Transverse colon (tissue), 4 donors: ENCODE measurements around the gene CYTH2.

Experiments used
- CTCF ChIP-seq, 5 experiments: fragments of 200-600 bp in 3 of 5; fragments of 450-650 bp in 2 of 5; sonication (generic) in 3 of 5; IDR thresholded peaks; 1 replicate in 2 of 5; 2 replicates in 3 of 5; pipeline ENCODE4 v1.5.1; 2016 to 2017; ENCODE audit warnings: antibody characterized with exemption in 5 of 5, inconsistent platforms in 3 of 5, mild to moderate bottlenecking in 2 of 5, moderate library complexity in 1 of 5
- POLR2A ChIP-seq: fragments of 450-650 bp; IDR thresholded peaks from one replicate; pipeline ENCODE4 v1.6.1; 2016; ENCODE audit warnings: antibody characterized with exemption, mild to moderate bottlenecking, moderate library complexity
- POLR2AphosphoS5 ChIP-seq, 3 donors: sonication (generic); formaldehyde crosslinking; IDR thresholded peaks; one replicate each; pipeline ENCODE4 v1.6.1; 2016; ENCODE audit warnings: antibody characterized with exemption in 3 of 3

- no peak for TF ChIP-seq CTCF (IDR thresholded peaks at IDR 0.05)
- TF ChIP-seq POLR2A = no peak
- no peak for TF ChIP-seq POLR2AphosphoS5 (IDR thresholded peaks at IDR 0.05)
Measured at GRCh38 chr19:48444936-48445200, 24.3 kb upstream of the CYTH2 start.
